Measurements from ENCODE around the gene CDC26.

GRCh38 chr9:113250807-113251206 is 24.6 kb downstream of the CDC26 start:
- TF ChIP-seq, protein P1, sequence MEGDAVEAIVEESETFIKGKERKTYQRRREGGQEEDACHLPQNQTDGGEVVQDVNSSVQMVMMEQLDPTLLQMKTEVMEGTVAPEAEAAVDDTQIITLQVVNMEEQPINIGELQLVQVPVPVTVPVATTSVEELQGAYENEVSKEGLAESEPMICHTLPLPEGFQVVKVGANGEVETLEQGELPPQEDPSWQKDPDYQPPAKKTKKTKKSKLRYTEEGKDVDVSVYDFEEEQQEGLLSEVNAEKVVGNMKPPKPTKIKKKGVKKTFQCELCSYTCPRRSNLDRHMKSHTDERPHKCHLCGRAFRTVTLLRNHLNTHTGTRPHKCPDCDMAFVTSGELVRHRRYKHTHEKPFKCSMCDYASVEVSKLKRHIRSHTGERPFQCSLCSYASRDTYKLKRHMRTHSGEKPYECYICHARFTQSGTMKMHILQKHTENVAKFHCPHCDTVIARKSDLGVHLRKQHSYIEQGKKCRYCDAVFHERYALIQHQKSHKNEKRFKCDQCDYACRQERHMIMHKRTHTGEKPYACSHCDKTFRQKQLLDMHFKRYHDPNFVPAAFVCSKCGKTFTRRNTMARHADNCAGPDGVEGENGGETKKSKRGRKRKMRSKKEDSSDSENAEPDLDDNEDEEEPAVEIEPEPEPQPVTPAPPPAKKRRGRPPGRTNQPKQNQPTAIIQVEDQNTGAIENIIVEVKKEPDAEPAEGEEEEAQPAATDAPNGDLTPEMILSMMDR (IDR thresholded peaks at IDR 0.05), result no peak
- TF ChIP-seq POLR2A (IDR thresholded peaks at IDR 0.05), result no peak

Data from prostate gland (tissue), 2 donors.